Tibial nerve (tissue), 4 donors: Measurements from ENCODE around the gene OVAAL. TPM values are rescaled to one million over a fixed set of nuclear protein-coding genes. Genes with fewer than 3 reads are reported as not detected.

Experiments
- DNase-seq, 2 donors: peaks; one replicate each; pipeline ENCODE4 v3.0.0-alpha.2; 2019; ENCODE audit warnings: low spot score in 2 of 2
- H3K27ac ChIP-seq, 4 donors: fragments of 200-600 bp; sonication (generic) in 3 of 4; one replicate each; pipeline ENCODE4 v1.5.1; 2017 to 2019; ENCODE audit warnings: mild to moderate bottlenecking in 1 of 4
- H3K27me3 ChIP-seq, 2 donors: fragments of 200-600 bp; sonication (generic) in 1 of 2; one replicate each; pipeline versions ENCODE4 v1.5.1 to v1.6.0; 2017 to 2019
- H3K36me3 ChIP-seq, 3 donors: fragments of 200-600 bp; sonication (generic); one replicate each; pipeline ENCODE4 v1.5.1; 2018 to 2019
- H3K4me1 ChIP-seq, 4 donors: fragments of 200-600 bp; sonication (generic) in 3 of 4; one replicate each; pipeline ENCODE4 v1.5.1; 2017 to 2019
- H3K4me3 ChIP-seq, 4 donors: fragments of 200-600 bp; sonication (generic) in 3 of 4; one replicate each; pipeline ENCODE4 v1.5.1; 2017 to 2019; ENCODE audit warnings: mild to moderate bottlenecking in 1 of 4, moderate library complexity in 1 of 4
- H3K9me3 ChIP-seq, 4 donors: fragments of 200-600 bp; sonication (generic) in 3 of 4; one replicate each; pipeline ENCODE4 v1.5.1; 2017 to 2019
- EP300 ChIP-seq, 2 donors: sonication (generic); formaldehyde crosslinking; IDR thresholded peaks; one replicate each; pipeline ENCODE4 v1.6.1; 2017; ENCODE audit warnings: antibody characterized with exemption in 2 of 2, mild to moderate bottlenecking in 1 of 2
- POLR2A ChIP-seq, 2 donors: fragments of 450-650 bp; IDR thresholded peaks; one replicate each; pipeline ENCODE4 v1.6.1; 2017; ENCODE audit warnings: antibody characterized with exemption in 2 of 2, mild to moderate bottlenecking in 2 of 2, moderate library complexity in 2 of 2
- whole genome bisulfite sequencing, 2 donors: methylation state at CpG; one replicate each; pipeline ENCODE4 v1.1.5; 2018; 5-methylcytosine and 5-hydroxymethylcytosine counted together
- total RNA-seq, 4 donors: library from RNA; depleted of rRNA; stranded (reverse); fragments of >200 nt; gene quantifications; one replicate each; pipeline ENCODE4 v1.1.0, GENCODE V29; 2016
- TF ChIP-seq, protein P1 (sequence below), 5 experiments: fragments of 200-600 bp in 3 of 5; fragments of 450-650 bp in 2 of 5; sonication (generic) in 3 of 5; IDR thresholded peaks; one replicate each; pipeline ENCODE4 v1.5.1; 2016 to 2019; ENCODE audit warnings: antibody characterized with exemption in 5 of 5, mild to moderate bottlenecking in 3 of 5, moderate library complexity in 2 of 5

The OVAAL gene
- not detected for total RNA-seq

DNA sequence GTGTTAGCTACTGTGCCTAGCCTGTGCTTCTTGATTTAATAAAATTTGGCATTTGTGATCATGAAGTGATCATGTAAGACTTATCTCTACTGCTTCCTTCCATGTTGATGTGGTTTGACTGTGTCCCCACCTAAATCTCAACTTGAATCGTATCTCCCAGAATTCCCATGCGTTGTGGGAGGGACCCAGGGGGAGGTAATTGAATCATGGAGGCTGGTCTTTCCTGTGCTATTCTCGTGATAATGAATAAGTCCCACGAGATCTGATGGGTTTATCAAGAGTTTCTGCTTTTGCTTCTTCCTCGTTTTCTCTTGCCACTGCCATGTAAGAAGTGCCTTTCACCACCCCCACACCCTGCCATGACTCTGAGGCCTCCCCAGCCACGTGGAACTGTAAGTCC, at the start of gene OVAAL:
Gene OVAAL (plus strand): TSS at position 301 of the 400 bp plus-strand sequence.
- Histone ChIP-seq H3K4me1 (no peaks in the 10 kb centered on the region), H3K27me3 (no peaks in the 10 kb centered on the region), H3K4me3 (no peak within 1 kb of the TSS), H3K27ac (no peak within 1 kb of the TSS), H3K36me3 (no peaks in the 10 kb centered on the region), H3K9me3 (no peaks in the 10 kb centered on the region)
- DNase-seq: no peak
- WGBS, 2 donors: 86 to 88% methylated on average over 6 of the region's 6 CpGs
- no peak for TF ChIP-seq POLR2A (IDR thresholded peaks at IDR 0.05)
- no peak for TF ChIP-seq EP300 (IDR thresholded peaks at IDR 0.05)
- TF ChIP-seq, protein P1, sequence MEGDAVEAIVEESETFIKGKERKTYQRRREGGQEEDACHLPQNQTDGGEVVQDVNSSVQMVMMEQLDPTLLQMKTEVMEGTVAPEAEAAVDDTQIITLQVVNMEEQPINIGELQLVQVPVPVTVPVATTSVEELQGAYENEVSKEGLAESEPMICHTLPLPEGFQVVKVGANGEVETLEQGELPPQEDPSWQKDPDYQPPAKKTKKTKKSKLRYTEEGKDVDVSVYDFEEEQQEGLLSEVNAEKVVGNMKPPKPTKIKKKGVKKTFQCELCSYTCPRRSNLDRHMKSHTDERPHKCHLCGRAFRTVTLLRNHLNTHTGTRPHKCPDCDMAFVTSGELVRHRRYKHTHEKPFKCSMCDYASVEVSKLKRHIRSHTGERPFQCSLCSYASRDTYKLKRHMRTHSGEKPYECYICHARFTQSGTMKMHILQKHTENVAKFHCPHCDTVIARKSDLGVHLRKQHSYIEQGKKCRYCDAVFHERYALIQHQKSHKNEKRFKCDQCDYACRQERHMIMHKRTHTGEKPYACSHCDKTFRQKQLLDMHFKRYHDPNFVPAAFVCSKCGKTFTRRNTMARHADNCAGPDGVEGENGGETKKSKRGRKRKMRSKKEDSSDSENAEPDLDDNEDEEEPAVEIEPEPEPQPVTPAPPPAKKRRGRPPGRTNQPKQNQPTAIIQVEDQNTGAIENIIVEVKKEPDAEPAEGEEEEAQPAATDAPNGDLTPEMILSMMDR (IDR thresholded peaks at IDR 0.05): no peak

GRCh38 chr1:180510882-180511281, 47.9 kb upstream of the OVAAL start:
- H3K27me3 ChIP-seq: no peaks in the 10 kb centered on the region
- H3K27ac ChIP-seq: no peak overlapping the region
- no peak for DNase-seq
- WGBS, 2 donors: 93 to 99% methylated on average over 2 of the region's 2 CpGs
- no peaks in the 10 kb centered on the region for H3K9me3 ChIP-seq
- TF ChIP-seq POLR2A (IDR thresholded peaks at IDR 0.05): no peak
- TF ChIP-seq, protein P1 (IDR thresholded peaks at IDR 0.05): no peak
- no peak for TF ChIP-seq EP300 (IDR thresholded peaks at IDR 0.05)
- peaks cover 0 to 6% (median 0%) of the 10 kb centered on the region in 4 donors for H3K4me1 ChIP-seq
- H3K36me3 ChIP-seq: no peaks in the 10 kb centered on the region
- no peak overlapping the region for H3K4me3 ChIP-seq

GRCh38 chr1:180513531-180513930, 45.2 kb upstream of the OVAAL start:
- Histone ChIP-seq H3K4me1 (peaks cover 0 to 8% (median 0%) of the 10 kb centered on the region in 4 donors), H3K4me3 (no peak overlapping the region), H3K9me3 (no peaks in the 10 kb centered on the region), H3K27ac (no peak overlapping the region), H3K27me3 (no peaks in the 10 kb centered on the region), H3K36me3 (no peaks in the 10 kb centered on the region)
- TF ChIP-seq EP300 (IDR thresholded peaks at IDR 0.05) (no peak), POLR2A (IDR thresholded peaks at IDR 0.05) (no peak)
- TF ChIP-seq, protein P1 (IDR thresholded peaks at IDR 0.05): no peak
- WGBS, 2 donors: 84 to 89% methylated on average over 6 of the region's 6 CpGs
- no peak for DNase-seq

- H3K4me3 ChIP-seq: no peak overlapping the region
- H3K36me3 ChIP-seq: no peaks in the 10 kb centered on the region
- DNase-seq: no peak
- H3K9me3 ChIP-seq: no peaks in the 10 kb centered on the region
- no peak overlapping the region for H3K27ac ChIP-seq
- H3K4me1 ChIP-seq: peaks cover 0 to 8% (median 0%) of the 10 kb centered on the region in 4 donors
- WGBS, 2 donors: 29 to 35% methylated on average over 3 of the region's 3 CpGs
- H3K27me3 ChIP-seq: no peaks in the 10 kb centered on the region
- TF ChIP-seq, protein P1 (IDR thresholded peaks at IDR 0.05): no peak
- no peak for TF ChIP-seq POLR2A (IDR thresholded peaks at IDR 0.05)
- TF ChIP-seq EP300 (IDR thresholded peaks at IDR 0.05): no peak
These were observed 43.4 kb upstream of the OVAAL start for GRCh38 chr1:180515364-180515763.

GRCh38 chr1:180515857-180516388, 42.8 kb upstream of the OVAAL start:
- no peaks in the 10 kb centered on the region for H3K36me3 ChIP-seq
- H3K27me3 ChIP-seq: no peaks in the 10 kb centered on the region
- H3K27ac ChIP-seq: peak overlapping the region in 1 of 4 donors; percentile 14
- TF ChIP-seq POLR2A (IDR thresholded peaks at IDR 0.05) (no peak), EP300 (IDR thresholded peaks at IDR 0.05) (peak in 1 of 2 donors; percentile 40)
- TF ChIP-seq, protein P1 (IDR thresholded peaks at IDR 0.05): peak; percentile 69 to 84 (median 78)
- DNase-seq: peak; percentile 37 to 76
- H3K4me1 ChIP-seq: peaks cover 0 to 8% (median 0%) of the 10 kb centered on the region in 4 donors
- no peak overlapping the region for H3K4me3 ChIP-seq
- no peaks in the 10 kb centered on the region for H3K9me3 ChIP-seq
- WGBS, 2 donors: 7 to 8% methylated on average over 8 of the region's 8 CpGs
